ENCODE results near the gene AFAP1L1. TPM values are rescaled to one million over a fixed set of nuclear protein-coding genes. Genes with fewer than 3 reads are reported as not detected.
A peak's percentile ranks its signal among the peaks of the same experiment; 100 is the strongest.

Gene AFAP1L1
- total and polyA plus RNA-seq, 9 of the 15 experiments (the other 6 are each of a cell fraction or from before 2014, with no cell fraction given), result 0.01 to 0.12 (median 0.03) TPM; not detected in 4

DNA sequence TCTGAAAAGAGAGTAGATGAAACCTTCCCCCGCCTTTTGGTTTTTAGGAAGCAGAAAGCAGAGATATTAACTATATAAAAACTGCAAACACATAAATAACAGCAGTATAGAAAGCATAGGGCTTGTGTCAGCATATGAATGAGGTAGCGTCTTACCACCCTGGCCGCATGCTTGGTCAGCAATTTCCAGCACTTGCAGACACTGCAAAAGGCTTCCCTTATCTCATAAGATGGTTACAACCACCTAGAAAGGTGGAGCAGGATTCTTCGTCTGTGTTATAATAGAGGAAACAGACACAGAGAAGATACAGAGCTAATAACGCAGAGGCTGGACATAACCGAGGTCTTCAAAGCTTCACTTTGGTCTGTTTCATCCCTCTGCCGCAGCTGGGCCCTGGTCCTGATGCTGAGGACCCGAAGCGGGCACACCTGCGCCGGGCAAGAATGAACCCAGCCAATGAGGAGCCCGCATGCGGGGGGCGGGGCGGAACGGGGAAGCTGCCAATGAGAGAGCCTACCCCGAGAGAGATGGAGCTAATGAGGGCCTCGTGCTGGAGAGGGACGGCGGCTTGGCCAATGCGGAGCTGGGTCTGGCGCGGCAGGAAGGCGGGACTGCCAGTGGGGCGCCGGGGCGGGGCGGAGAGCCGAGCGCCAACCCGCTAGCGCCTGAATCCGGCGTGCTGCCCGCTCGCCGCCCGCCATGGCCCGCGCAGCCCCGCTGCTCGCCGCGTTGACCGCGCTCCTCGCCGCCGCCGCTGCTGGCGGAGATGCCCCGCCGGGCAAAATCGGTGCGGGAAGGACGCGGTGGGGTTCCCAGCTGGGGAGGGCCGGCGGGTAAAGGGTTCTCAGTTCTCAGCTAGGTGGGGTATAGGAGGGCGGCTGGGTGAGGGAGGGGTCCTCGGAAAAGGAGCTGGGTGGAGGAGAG is 86.0 kb downstream of the AFAP1L1 start, which contains the start of gene PCYOX1L (continued):
- TF ChIP-seq SAP30 (IDR thresholded peaks at IDR 0.05; ENCODE audit: borderline replicate concordance, insufficient read depth, low read depth, low read length, poor library complexity, severe bottlenecking) (peak; percentile 64), HNRNPH1 (optimal IDR thresholded peaks at IDR 0.05; ENCODE audit: low read depth, low read length) (no peak), RAD51 (IDR thresholded peaks at IDR 0.05; ENCODE audit: borderline replicate concordance, low read depth) (no peak), EP400 (IDR thresholded peaks at IDR 0.05) (peak; percentile 78), HDAC6 (IDR thresholded peaks at IDR 0.05; ENCODE audit: low read depth, low read length) (no peak), KLF10 (CRISPR knock-in tag; IDR thresholded peaks at IDR 0.05) (no peak), FOXP1 (CRISPR knock-in tag; IDR thresholded peaks at IDR 0.05) (no peak), BCL6 (CRISPR knock-in tag; IDR thresholded peaks at IDR 0.05) (no peak), FOS (IDR thresholded peaks at IDR 0.05; ENCODE audit: extremely low read depth, insufficient read length) (peak; percentile 80), STAT6 (CRISPR knock-in tag; IDR thresholded peaks at IDR 0.05) (no peak), CLOCK (CRISPR knock-in tag; IDR thresholded peaks at IDR 0.05; ENCODE audit: borderline replicate concordance) (no peak), KLF16 (IDR thresholded peaks at IDR 0.05) (no peak)
- TF ChIP-seq, protein P1, sequence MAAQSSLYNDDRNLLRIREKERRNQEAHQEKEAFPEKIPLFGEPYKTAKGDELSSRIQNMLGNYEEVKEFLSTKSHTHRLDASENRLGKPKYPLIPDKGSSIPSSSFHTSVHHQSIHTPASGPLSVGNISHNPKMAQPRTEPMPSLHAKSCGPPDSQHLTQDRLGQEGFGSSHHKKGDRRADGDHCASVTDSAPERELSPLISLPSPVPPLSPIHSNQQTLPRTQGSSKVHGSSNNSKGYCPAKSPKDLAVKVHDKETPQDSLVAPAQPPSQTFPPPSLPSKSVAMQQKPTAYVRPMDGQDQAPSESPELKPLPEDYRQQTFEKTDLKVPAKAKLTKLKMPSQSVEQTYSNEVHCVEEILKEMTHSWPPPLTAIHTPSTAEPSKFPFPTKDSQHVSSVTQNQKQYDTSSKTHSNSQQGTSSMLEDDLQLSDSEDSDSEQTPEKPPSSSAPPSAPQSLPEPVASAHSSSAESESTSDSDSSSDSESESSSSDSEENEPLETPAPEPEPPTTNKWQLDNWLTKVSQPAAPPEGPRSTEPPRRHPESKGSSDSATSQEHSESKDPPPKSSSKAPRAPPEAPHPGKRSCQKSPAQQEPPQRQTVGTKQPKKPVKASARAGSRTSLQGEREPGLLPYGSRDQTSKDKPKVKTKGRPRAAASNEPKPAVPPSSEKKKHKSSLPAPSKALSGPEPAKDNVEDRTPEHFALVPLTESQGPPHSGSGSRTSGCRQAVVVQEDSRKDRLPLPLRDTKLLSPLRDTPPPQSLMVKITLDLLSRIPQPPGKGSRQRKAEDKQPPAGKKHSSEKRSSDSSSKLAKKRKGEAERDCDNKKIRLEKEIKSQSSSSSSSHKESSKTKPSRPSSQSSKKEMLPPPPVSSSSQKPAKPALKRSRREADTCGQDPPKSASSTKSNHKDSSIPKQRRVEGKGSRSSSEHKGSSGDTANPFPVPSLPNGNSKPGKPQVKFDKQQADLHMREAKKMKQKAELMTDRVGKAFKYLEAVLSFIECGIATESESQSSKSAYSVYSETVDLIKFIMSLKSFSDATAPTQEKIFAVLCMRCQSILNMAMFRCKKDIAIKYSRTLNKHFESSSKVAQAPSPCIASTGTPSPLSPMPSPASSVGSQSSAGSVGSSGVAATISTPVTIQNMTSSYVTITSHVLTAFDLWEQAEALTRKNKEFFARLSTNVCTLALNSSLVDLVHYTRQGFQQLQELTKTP (IDR thresholded peaks at IDR 0.05; ENCODE audit: low read depth in 1 of 2, partially characterized antibody in 2 of 2), result no peak
- TF ChIP-seq, protein P2, sequence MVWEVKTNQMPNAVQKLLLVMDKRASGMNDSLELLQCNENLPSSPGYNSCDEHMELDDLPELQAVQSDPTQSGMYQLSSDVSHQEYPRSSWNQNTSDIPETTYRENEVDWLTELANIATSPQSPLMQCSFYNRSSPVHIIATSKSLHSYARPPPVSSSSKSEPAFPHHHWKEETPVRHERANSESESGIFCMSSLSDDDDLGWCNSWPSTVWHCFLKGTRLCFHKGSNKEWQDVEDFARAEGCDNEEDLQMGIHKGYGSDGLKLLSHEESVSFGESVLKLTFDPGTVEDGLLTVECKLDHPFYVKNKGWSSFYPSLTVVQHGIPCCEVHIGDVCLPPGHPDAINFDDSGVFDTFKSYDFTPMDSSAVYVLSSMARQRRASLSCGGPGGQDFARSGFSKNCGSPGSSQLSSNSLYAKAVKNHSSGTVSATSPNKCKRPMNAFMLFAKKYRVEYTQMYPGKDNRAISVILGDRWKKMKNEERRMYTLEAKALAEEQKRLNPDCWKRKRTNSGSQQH (CRISPR knock-in tag; IDR thresholded peaks at IDR 0.05), result no peak

Data from K562 (cell line).